GM12878 (cell line): Measurements from ENCODE around the gene RNF113A. TPM values are rescaled to one million over a fixed set of nuclear protein-coding genes. Genes with fewer than 3 reads are reported as not detected.

Experiments
- ATAC-seq: fragments of 200-7000 bp; cut with Tn5 transposase; 3 replicates; pipeline ENCODE4 v1.9.1; 2020; ENCODE audit warnings: mild to moderate bottlenecking, moderate library complexity
- BruUV-seq: library from RNA; stranded (reverse); fragments of 400-500 nt; replicated peaks from 2 replicates; lab custom pipeline; 2021; lab: Mats Ljungman, UMichigan
- CTCF ChIA-PET: fragments of 300-600 bp; sonication (Branson Sonifier 250); formaldehyde crosslinking; extraction: SDS; loops from one replicate; lab custom pipeline; 2021; ENCODE audit warnings: inconsistent platforms; lab: Yijun Ruan, JAX
- POLR2A ChIA-PET: fragments of 350-600 bp; formaldehyde crosslinking; extraction: SDS; loops from one replicate; lab custom pipeline; 2021; ENCODE audit warnings: inconsistent platforms; lab: Charles Lee
- RAD21 ChIA-PET: fragments of 300-600 bp; sonication (Branson Sonifier 250); formaldehyde crosslinking; loops from one replicate; lab custom pipeline; 2023; ENCODE audit warnings: antibody characterized with exemption; ENCODE audit not compliant: unreplicated experiment; lab: Charles Lee
- SMC1A ChIA-PET: fragments of 300-600 bp; sonication (Branson Sonifier 250); formaldehyde crosslinking; loops from one replicate; lab custom pipeline; 2023; ENCODE audit not compliant: unreplicated experiment, uncharacterized antibody; lab: Charles Lee
- DNase-seq: peaks from one replicate; pipeline ENCODE4 v3.0.0-alpha.2; 2011; ENCODE audit warnings: low read depth, low spot score
- FAIRE-seq: peaks from 3 replicates; lab custom pipeline; 2011; peaks lifted over from hg19 to GRCh38; lab: Jason Lieb, UNC
- H2AFZ ChIP-seq: 2 replicates; pipeline ENCODE4 v1.6.0; 2011; ENCODE audit warnings: low read depth, low read length, control low read depth; ENCODE audit not compliant: control insufficient read depth
- H3K27ac ChIP-seq: 2 replicates; pipeline ENCODE4 v1.5.1; 2011; ENCODE audit warnings: control low read depth; ENCODE audit not compliant: control insufficient read depth, insufficient read depth
- H3K27me3 ChIP-seq, 2 experiments: replicated peaks in 1 of 2; 2 replicates each; pipeline versions ENCODE4 v1.6.0 to v1.6.1; 2011; ENCODE audit warnings: low read length in 1 of 2; ENCODE audit not compliant: control insufficient read depth in 2 of 2, insufficient read depth in 2 of 2
- H3K36me3 ChIP-seq, 2 experiments: 2 replicates each; pipeline ENCODE4 v1.5.1; 2011; ENCODE audit warnings: low read length in 1 of 2; ENCODE audit not compliant: control insufficient read depth in 2 of 2, insufficient read depth in 2 of 2
- H3K4me1 ChIP-seq: 2 replicates; pipeline ENCODE4 v1.6.1; 2011; ENCODE audit warnings: mild to moderate bottlenecking, low read length, moderate library complexity, mixed read lengths; ENCODE audit not compliant: control insufficient read depth, insufficient read depth
- H3K4me2 ChIP-seq: 2 replicates; pipeline ENCODE4 v1.6.0; 2011; ENCODE audit warnings: control low read depth; ENCODE audit not compliant: control insufficient read depth, insufficient read depth
- H3K4me3 ChIP-seq: fragments of 200-600 bp; sonication (generic); 2 replicates; pipeline ENCODE4 v1.5.1; 2016
- H3K79me2 ChIP-seq: 2 replicates; pipeline ENCODE4 v1.6.0; 2011; ENCODE audit warnings: low read length; ENCODE audit not compliant: control insufficient read depth, insufficient read depth
- H3K9ac ChIP-seq: 2 replicates; pipeline ENCODE4 v1.8.0; 2011; ENCODE audit warnings: low read length, control low read depth, mixed read lengths; ENCODE audit not compliant: control insufficient read depth, insufficient read depth
- H3K9me3 ChIP-seq: replicated peaks from 3 replicates; pipeline ENCODE4 v1.5.1; 2011; ENCODE audit warnings: mild to moderate bottlenecking, low read length; ENCODE audit not compliant: control insufficient read depth, insufficient read depth
- H4K20me1 ChIP-seq: 2 replicates; pipeline ENCODE4 v1.6.0; 2011; ENCODE audit not compliant: control insufficient read depth, insufficient read depth
- CBX5 ChIP-seq: sonication (generic); IDR thresholded peaks from 2 replicates; pipeline ENCODE4 v1.6.1; 2016; ENCODE audit warnings: low read depth, moderate library complexity, mild to moderate bottlenecking, inconsistent platforms
- CHD2 ChIP-seq: IDR thresholded peaks from 2 replicates; pipeline ENCODE4 v1.6.1; 2011; ENCODE audit warnings: low read depth, low read length, improper control_type of control experiment, borderline replicate concordance
- FOXK2 ChIP-seq: fragments of 450-650 bp; IDR thresholded peaks from 2 replicates; pipeline ENCODE4 v1.6.1; 2017; ENCODE audit warnings: mild to moderate bottlenecking, moderate library complexity
- NFXL1 ChIP-seq: fragments of 450-650 bp; IDR thresholded peaks from 2 replicates; pipeline ENCODE4 v1.6.1; 2017; ENCODE audit warnings: antibody characterized with exemption, mild to moderate bottlenecking, borderline replicate concordance
- NR2C2 ChIP-seq: IDR thresholded peaks from 2 replicates; pipeline ENCODE4 v1.6.1; 2011; ENCODE audit warnings: borderline replicate concordance, low read depth; ENCODE audit not compliant: control insufficient read depth, insufficient read length
- POLR2AphosphoS5 ChIP-seq: IDR thresholded peaks from 2 replicates; pipeline ENCODE4 v1.6.1; 2011; ENCODE audit warnings: mild to moderate bottlenecking, low read length, inconsistent platforms
- RCOR1 ChIP-seq: conservative IDR thresholded peaks from 2 replicates; pipeline ENCODE4 v1.6.1; 2012; ENCODE audit warnings: low read depth, low read length, improper control_type of control experiment
- SUPT20H ChIP-seq: IDR thresholded peaks from 2 replicates; pipeline ENCODE4 v1.6.1; 2011; ENCODE audit warnings: low read depth, mild to moderate bottlenecking, low read length, moderate library complexity, borderline replicate concordance; ENCODE audit not compliant: control insufficient read depth
- YY1 ChIP-seq: IDR thresholded peaks from 2 replicates; pipeline ENCODE4 v1.6.1; 2011; ENCODE audit warnings: low read depth, mild to moderate bottlenecking, low read length
- ZNF24 ChIP-seq: fragments of 450-650 bp; IDR thresholded peaks from 2 replicates; pipeline ENCODE4 v1.6.1; 2017; ENCODE audit warnings: antibody characterized with exemption, mild to moderate bottlenecking
- ZNF384 ChIP-seq: IDR thresholded peaks from 2 replicates; pipeline ENCODE4 v1.6.1; 2012; ENCODE audit warnings: low read depth, mild to moderate bottlenecking, low read length, improper control_type of control experiment, borderline replicate concordance
- WGBS: methylation state at CpG from one replicate; pipeline ENCODE4 v1.1.6; 2016; ENCODE audit warnings: low lambda C conversion rate; ENCODE audit not compliant: insufficient replicate concordance, insufficient coverage; ENCODE audit errors: missing lambda C conversion rate; 5-methylcytosine and 5-hydroxymethylcytosine counted together
- in situ Hi-C: fragments of 300-500 bp; cut with MboI; formaldehyde crosslinking; loops from 9 replicates; pipeline ENCODE4 v1.14.3; 2018; ENCODE audit warnings: mixed read lengths
- intact Hi-C: fragments of 100-400 bp; cut with micrococcal nuclease; formaldehyde crosslinking; loops from one replicate; pipeline ENCODE4 v1.14.2; 2022; ENCODE audit not compliant: unreplicated experiment
- polyA plus RNA-seq, 11 experiments: library from polyadenylated mRNA; depleted of rRNA in 4 of 11; unstranded in 6 of 11; stranded (reverse) in 5 of 11; fragments of >200 nt; fragmentation: Nextera tagmentation in 4 of 11; fragmentation: Illumina TruSeq in 1 of 11; extraction: Ambion mirVana in 4 of 11; extraction: Trizol in 1 of 11; gene quantifications; 1 replicate in 1 of 11; 2 replicates in 10 of 11; pipeline versions ENCODE4 v1.2.1 to v1.2.3, GENCODE V29; 2011 to 2016; ENCODE audit warnings: inconsistent platforms in 2 of 11, missing spikeins in 2 of 11, low read depth in 1 of 11
- total RNA-seq, 4 experiments: library from RNA; depleted of rRNA in 3 of 4; stranded (reverse); fragments of >200 nt in 3 of 4; fragmentation: Illumina TruSeq in 1 of 4; extraction: Trizol in 1 of 4; gene quantifications; 2 replicates each; pipeline versions ENCODE4 v1.2.1 to v1.2.3, GENCODE V29; 2013 to 2021
- TF ChIP-seq, protein P1 (sequence below): IDR thresholded peaks from 2 replicates; pipeline ENCODE4 v1.6.1; 2012; ENCODE audit warnings: low read depth, low read length, improper control_type of control experiment
- TF ChIP-seq, protein P2 (sequence below): fragments of 450-650 bp; formaldehyde crosslinking; IDR thresholded peaks from 2 replicates; pipeline ENCODE4 v1.4.0; 2020; ENCODE audit warnings: mild to moderate bottlenecking, moderate library complexity
- TF ChIP-seq, protein P3 (sequence below): IDR thresholded peaks from 2 replicates; pipeline ENCODE4 v1.6.1; 2011; ENCODE audit warnings: low read depth, low read length, improper control_type of control experiment, borderline replicate concordance
- TF ChIP-seq, protein P4 (sequence below): fragments of 450-650 bp; IDR thresholded peaks from 2 replicates; pipeline ENCODE4 v1.6.1; 2016; ENCODE audit warnings: mild to moderate bottlenecking

Gene RNF113A
- total and polyA plus RNA-seq, 10 of the 15 experiments (the other 5 are each of a cell fraction or from before 2014, with no cell fraction given) = 20.6 to 33.1 (median 23.4) TPM

DNA sequence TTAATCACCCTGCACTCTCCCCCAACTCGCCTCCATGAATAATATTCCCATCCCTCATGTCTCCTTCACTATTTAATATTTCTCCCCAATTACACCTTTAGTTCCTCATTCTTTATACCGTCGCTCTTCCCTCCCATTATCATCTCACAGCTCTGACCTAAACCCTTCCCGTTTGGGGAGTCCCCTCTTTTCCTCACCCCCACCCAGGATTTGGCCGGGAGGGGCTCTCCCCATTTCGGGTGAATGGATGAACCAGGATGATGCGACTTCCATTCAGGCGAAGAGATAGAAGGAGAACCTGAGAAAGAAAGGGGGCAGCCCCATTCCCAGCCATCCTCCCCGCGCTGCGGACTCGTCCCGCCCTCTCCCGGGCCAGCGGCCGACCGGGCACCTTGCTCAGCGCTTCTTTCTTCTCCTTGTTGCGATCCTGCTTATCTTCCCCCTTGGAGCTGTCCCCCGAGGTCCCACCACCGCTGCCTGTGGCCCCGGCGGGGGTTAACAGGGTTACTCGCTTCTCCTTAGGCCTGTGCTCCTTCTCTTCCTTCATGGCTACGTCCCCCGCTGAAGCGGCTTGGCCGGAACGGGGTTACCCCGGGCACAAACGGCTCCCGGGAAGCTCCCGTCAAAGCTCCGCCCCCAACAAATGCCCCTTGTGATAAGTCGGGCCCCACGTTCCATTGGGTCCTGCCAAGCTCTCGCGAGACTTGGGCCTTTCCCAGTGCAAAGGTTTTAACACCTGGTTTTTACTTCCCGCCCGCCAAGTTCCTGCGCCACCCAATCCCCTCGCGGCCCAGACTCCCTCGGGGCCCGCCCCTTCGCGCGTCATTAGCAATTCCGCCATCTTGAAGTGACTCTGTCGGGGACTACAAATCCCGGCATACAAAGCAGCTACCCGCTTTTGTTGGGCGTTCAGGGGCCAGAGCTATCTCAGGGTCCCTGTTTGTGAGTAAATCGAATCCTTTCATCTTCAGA, 18.9 kb downstream of the RNF113A start, which contains the start of gene UPF3B:
Gene UPF3B (minus strand): TSS at position 582 of the 972 bp plus-strand sequence. CDS start 35 bp downstream, at position 547.
- 42% methylated on average over 53 of the region's 54 CpGs for WGBS
- peak within 1 kb of the TSS; percentile 70 for H3K4me3 ChIP-seq
- DNase-seq = peak; percentile 84
- H3K27ac ChIP-seq = peak within 1 kb of the TSS; percentile 81
- intact Hi-C loops = loop anchor here (2.0 kb wide), 2 partner anchors 18 to 62 kb away; partner anchors contain the start of genes NDUFA1, RNF113A and RPL39
- ChIA-PET RAD21 (interaction anchor here (0.7 to 1.7 kb wide), 10 partner anchors 16 to 243 kb away, joined by 3 to 20 read pairs (median 3); partner anchors contain the start of genes NDUFA1, RNF113A and RPL39), CTCF (interaction anchor here (1.2 to 1.7 kb wide), 5 partner anchors 18 to 68 kb away, joined by 3 to 7 read pairs (median 4); partner anchors contain the start of genes RNF113A and RPL39), POLR2A (interaction anchor here (1.7 to 2.4 kb wide), 2 partner anchors 18 to 61 kb away, joined by 19 to 24 read pairs; partner anchors contain the start of genes NDUFA1, RNF113A and RPL39), SMC1A (interaction anchor here (0.7 to 2.9 kb wide), 7 partner anchors 18 to 285 kb away, joined by 3 to 18 read pairs (median 3); partner anchors contain the start of genes NDUFA1, RNF113A, RPL39 and SOWAHD)
- H3K79me2 ChIP-seq = peaks cover 16% of the 10 kb centered on the region
- peak within 1 kb of the TSS; percentile 80 for H2AFZ ChIP-seq
- peak; percentile 85 for FAIRE-seq
- in situ Hi-C loops = no loop called here
- peak; percentile 96 for ATAC-seq
- no peaks in the 10 kb centered on the region for H3K36me3 ChIP-seq
- H3K9me3 ChIP-seq = no peaks in the 10 kb centered on the region
- H3K27me3 ChIP-seq = no peaks in the 10 kb centered on the region
- H3K9ac ChIP-seq = peak within 1 kb of the TSS; percentile 83
- no peaks in the 10 kb centered on the region for H3K4me1 ChIP-seq
- H3K4me2 ChIP-seq = peak within 1 kb of the TSS; percentile 60
- BruUV-seq = no TSS peak
- H4K20me1 ChIP-seq = no peaks in the 10 kb centered on the region
- TF ChIP-seq ZNF24 = no peak
- TF ChIP-seq, protein P1, sequence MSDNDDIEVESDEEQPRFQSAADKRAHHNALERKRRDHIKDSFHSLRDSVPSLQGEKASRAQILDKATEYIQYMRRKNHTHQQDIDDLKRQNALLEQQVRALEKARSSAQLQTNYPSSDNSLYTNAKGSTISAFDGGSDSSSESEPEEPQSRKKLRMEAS = no peak
- TF ChIP-seq CBX5 = no peak
- TF ChIP-seq CHD2 = peak; percentile 97
- peak; percentile 96 for TF ChIP-seq YY1
- TF ChIP-seq POLR2AphosphoS5 = peak; percentile 69
- TF ChIP-seq NR2C2 = no peak
- TF ChIP-seq, protein P2, sequence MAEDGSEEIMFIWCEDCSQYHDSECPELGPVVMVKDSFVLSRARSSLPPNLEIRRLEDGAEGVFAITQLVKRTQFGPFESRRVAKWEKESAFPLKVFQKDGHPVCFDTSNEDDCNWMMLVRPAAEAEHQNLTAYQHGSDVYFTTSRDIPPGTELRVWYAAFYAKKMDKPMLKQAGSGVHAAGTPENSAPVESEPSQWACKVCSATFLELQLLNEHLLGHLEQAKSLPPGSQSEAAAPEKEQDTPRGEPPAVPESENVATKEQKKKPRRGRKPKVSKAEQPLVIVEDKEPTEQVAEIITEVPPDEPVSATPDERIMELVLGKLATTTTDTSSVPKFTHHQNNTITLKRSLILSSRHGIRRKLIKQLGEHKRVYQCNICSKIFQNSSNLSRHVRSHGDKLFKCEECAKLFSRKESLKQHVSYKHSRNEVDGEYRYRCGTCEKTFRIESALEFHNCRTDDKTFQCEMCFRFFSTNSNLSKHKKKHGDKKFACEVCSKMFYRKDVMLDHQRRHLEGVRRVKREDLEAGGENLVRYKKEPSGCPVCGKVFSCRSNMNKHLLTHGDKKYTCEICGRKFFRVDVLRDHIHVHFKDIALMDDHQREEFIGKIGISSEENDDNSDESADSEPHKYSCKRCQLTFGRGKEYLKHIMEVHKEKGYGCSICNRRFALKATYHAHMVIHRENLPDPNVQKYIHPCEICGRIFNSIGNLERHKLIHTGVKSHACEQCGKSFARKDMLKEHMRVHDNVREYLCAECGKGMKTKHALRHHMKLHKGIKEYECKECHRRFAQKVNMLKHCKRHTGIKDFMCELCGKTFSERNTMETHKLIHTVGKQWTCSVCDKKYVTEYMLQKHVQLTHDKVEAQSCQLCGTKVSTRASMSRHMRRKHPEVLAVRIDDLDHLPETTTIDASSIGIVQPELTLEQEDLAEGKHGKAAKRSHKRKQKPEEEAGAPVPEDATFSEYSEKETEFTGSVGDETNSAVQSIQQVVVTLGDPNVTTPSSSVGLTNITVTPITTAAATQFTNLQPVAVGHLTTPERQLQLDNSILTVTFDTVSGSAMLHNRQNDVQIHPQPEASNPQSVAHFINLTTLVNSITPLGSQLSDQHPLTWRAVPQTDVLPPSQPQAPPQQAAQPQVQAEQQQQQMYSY (CRISPR knock-in tag) = no peak
- TF ChIP-seq, protein P3, sequence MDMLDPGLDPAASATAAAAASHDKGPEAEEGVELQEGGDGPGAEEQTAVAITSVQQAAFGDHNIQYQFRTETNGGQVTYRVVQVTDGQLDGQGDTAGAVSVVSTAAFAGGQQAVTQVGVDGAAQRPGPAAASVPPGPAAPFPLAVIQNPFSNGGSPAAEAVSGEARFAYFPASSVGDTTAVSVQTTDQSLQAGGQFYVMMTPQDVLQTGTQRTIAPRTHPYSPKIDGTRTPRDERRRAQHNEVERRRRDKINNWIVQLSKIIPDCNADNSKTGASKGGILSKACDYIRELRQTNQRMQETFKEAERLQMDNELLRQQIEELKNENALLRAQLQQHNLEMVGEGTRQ = no peak
- no peak for TF ChIP-seq ZNF384
- TF ChIP-seq FOXK2 = no peak
- TF ChIP-seq, protein P4, sequence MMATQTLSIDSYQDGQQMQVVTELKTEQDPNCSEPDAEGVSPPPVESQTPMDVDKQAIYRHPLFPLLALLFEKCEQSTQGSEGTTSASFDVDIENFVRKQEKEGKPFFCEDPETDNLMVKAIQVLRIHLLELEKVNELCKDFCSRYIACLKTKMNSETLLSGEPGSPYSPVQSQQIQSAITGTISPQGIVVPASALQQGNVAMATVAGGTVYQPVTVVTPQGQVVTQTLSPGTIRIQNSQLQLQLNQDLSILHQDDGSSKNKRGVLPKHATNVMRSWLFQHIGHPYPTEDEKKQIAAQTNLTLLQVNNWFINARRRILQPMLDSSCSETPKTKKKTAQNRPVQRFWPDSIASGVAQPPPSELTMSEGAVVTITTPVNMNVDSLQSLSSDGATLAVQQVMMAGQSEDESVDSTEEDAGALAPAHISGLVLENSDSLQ = peak; percentile 37; the same call in 1 of the 2 replicates
- no peak for TF ChIP-seq SUPT20H
- no peak for TF ChIP-seq RCOR1
- no peak for TF ChIP-seq NFXL1
